Erythroblast (primary cell): ENCODE measurements around the gene HNF1A.

Experiments used
- DNase-seq, 2 experiments: peaks; one replicate each; lab custom pipeline; 2025; lab: John Stamatoyannopoulos, UW
- GATA1 ChIP-seq: IDR thresholded peaks from 2 replicates; pipeline ENCODE4 v1.6.1; 2011; ENCODE audit warnings: low read depth, mild to moderate bottlenecking, control low read depth, low read length, moderate library complexity
- POLR2A ChIP-seq: IDR thresholded peaks from 2 replicates; pipeline ENCODE4 v1.6.1; 2011; ENCODE audit warnings: mild to moderate bottlenecking, low read length

The HNF1A gene

DNA sequence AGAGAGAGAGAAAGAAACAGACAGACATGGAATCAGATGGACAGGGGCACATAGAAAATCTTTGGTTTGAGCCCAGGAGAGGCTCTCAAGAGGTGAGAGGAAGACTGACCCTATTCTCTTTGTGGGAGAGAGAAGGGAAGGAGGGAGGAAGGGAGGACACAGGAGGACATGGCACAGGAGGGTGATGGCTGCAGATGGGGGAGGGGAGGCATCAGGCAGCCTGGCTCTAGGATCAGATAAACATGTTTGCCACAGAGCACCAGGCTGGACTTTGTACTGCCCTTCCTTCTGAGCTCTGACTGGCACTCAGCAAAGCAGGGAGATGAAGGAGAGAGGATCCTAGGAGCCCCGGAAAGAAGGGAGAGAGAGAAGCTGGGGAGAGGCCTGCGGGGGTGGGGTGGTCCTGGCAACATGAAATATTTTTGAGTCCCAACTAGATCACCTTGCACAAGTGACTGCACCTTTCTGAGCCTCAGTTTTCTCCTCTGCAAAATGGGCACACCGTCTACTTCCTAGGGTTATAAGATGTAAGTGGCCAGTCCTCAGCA is 6.1 kb downstream of the HNF1A start:
- TF ChIP-seq GATA1 (no peak), POLR2A (no peak)
- DNase-seq: peak in 1 of 2 experiments; percentile 22

DNA sequence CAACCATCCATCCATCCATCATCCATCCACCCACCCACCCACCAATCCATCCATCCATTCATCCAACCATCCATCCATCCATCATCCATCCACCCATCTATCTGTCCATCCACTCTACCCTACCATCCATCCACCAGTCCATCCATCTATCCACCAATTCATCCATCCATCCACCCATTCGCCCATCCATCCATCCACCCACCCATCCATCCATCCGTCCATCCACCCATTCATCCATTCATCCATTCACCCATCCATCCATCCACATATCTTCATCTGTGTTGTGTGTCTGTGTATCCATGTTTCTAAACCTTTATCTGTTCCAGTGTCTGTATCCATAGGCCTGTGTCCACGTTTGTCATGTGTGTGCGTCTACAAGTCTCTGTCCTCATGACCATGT is 9.9 kb downstream of the HNF1A start:
- TF ChIP-seq GATA1 (no peak), POLR2A (no peak)
- DNase-seq: no peak

DNA sequence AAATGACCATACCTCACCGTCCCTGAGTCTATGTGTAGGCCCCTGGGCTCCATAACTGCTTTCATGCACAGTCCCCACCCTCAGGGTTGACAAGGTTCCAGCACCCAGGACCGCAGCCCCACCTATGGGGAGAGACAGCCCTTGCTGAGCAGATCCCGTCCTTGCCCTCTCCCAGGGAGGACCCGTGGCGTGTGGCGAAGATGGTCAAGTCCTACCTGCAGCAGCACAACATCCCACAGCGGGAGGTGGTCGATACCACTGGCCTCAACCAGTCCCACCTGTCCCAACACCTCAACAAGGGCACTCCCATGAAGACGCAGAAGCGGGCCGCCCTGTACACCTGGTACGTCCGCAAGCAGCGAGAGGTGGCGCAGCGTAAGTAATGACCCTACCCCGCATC is 10.3 kb downstream of the HNF1A start:
- TF ChIP-seq GATA1 (no peak), POLR2A (no peak)
- DNase-seq: no peak

DNA sequence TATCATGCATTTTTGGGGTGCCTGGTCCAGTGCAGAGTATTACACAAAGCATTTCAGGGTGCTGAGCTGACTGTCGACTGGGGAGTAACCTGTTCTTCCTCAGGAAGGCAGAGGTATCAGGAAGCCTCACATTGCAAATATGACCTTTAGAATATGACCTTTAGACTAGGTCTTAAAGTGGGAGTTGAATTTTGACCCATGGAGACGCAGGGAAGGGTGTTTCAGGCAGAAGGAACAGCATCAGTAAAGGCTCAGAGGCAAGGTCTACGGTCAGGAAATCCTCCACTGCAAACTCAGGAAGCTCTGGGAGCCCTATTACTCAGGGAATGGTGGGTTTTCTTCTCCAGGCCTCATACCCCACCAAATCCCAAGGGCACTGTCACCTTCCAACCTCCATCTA is 11.3 kb downstream of the HNF1A start:
- no peak for DNase-seq
- no peak for TF ChIP-seq POLR2A
- TF ChIP-seq GATA1: no peak

DNA sequence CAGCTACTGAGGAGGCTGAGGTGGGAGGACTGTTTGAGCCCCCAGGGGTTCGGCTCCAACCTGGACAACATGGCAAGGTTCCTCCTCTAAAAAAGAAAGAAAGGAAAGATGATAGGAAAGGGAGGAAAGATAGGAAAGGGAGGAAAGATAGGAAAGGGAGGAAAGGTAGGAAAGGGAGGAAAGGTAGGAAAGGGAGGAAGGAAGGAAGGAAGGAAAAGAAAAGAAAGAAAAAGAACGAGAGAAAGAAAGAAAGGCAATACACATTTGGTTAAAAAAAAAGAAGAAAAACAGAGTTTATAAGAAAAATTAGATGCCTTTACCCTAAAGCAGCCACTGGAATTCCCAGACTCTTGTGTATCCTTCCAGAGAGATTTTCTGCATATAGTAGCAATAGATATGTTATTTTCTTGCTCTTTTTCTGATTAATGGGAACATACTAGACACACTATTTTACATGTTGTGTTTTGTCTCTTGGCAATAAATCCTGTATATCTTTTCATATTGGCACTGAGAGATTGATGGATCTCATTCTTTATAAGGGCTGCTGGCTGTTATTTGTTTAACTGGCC is 12.2 kb downstream of the HNF1A start:
- no peak for TF ChIP-seq GATA1
- TF ChIP-seq POLR2A: no peak
- no peak for DNase-seq

DNA sequence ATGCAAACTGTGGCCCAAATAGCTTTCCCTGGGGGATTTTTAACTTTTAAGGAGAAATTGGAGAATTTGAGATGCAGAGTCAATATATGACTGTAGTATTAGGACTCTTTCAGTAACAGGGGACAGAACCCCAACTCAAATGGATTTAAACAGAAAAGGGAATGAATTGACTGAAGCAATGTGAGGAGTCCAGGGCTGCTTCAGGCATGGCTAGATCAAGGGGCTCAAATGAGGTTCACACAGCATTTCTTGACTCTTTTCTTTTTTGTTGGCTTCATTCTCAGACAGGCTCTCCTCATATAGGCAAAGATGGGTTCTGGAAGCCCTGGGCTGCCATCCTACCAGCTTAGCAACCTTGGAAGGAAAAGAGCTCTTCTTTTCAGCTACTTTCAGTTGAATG is 13.6 kb downstream of the HNF1A start:
- TF ChIP-seq POLR2A: no peak
- DNase-seq: no peak

- TF ChIP-seq POLR2A: no peak
- no peak for TF ChIP-seq GATA1
Measured at GRCh38 chr12:120992989-120993388, 14.6 kb downstream of the HNF1A start.

DNA sequence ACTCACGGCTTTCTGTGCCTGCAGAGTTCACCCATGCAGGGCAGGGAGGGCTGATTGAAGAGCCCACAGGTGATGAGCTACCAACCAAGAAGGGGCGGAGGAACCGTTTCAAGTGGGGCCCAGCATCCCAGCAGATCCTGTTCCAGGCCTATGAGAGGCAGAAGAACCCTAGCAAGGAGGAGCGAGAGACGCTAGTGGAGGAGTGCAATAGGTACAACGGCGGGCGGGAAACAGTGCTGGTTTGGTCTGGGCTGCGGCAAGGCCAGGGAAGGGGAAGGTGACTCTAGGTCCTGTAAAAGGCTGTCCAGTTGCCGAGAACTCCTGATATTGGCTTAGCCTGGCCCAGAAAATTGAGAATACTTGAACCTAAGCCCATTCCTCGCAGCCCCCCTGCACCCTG is 15.2 kb downstream of the HNF1A start:
- no peak for DNase-seq
- no peak for TF ChIP-seq GATA1
- no peak for TF ChIP-seq POLR2A

More at GRCh38 chr12:120992989-120993388, 14.6 kb downstream of the HNF1A start:
- no peak for DNase-seq

- no peak for DNase-seq
- TF ChIP-seq GATA1: no peak
- no peak for TF ChIP-seq POLR2A
Measured at GRCh38 chr12:120994059-120994458, 15.7 kb downstream of the HNF1A start.

- DNase-seq: no peak
- TF ChIP-seq GATA1: no peak
- TF ChIP-seq POLR2A: no peak
Measured at GRCh38 chr12:120994589-120995337, 16.4 kb downstream of the HNF1A start.

DNA sequence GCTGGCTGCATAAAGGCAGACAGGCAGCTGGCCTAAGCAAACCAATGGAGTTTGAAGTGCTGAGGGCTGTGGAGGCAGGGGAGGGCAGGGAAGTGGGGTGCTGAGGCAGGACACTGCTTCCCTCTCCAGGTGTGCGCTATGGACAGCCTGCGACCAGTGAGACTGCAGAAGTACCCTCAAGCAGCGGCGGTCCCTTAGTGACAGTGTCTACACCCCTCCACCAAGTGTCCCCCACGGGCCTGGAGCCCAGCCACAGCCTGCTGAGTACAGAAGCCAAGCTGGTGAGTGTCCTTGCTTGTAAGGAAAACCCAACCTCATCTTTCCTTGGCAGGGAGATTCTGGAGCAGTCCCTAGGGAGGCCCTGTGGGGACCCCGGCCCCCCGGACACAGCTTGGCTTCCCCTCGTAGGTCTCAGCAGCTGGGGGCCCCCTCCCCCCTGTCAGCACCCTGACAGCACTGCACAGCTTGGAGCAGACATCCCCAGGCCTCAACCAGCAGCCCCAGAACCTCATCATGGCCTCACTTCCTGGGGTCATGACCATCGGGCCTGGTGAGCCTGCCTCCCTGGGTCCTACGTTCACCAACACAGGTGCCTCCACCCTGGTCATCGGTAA is 17.9 kb downstream of the HNF1A start:
- TF ChIP-seq POLR2A (no peak), GATA1 (no peak)
- DNase-seq: no peak

- no peak for DNase-seq
- TF ChIP-seq GATA1 (no peak), POLR2A (no peak)
Measured at GRCh38 chr12:120997448-120997847, 19.1 kb downstream of the HNF1A start.

- no peak for DNase-seq
- TF ChIP-seq GATA1 (no peak), POLR2A (no peak)
Measured at GRCh38 chr12:120998435-120998834, 20.1 kb downstream of the HNF1A start.
